H1 (cell line): Measurements from ENCODE around the gene MRPS26. TPM values are rescaled to one million over a fixed set of nuclear protein-coding genes. Genes with fewer than 3 reads are reported as not detected.

Experiments
- CTCF ChIA-PET: fragments of 300-600 bp; sonication (Branson Sonifier 250); formaldehyde crosslinking; loops from one replicate; lab custom pipeline; 2021; ENCODE audit not compliant: partially characterized antibody; lab: Charles Lee
- POLR2A ChIA-PET: fragments of 300-600 bp; sonication (Branson Sonifier 250); formaldehyde crosslinking; loops from one replicate; lab custom pipeline; 2021; ENCODE audit warnings: inconsistent platforms; ENCODE audit not compliant: partially characterized antibody; lab: Charles Lee
- DNase-seq, 2 experiments: peaks; one replicate each; pipeline versions ENCODE4 v3.0.0 to v3.0.0-alpha.2; 2010 to 2022; ENCODE audit warnings: low spot score in 2 of 2, low read depth in 1 of 2, mixed read lengths in 1 of 2
- FAIRE-seq: peaks from 2 replicates; lab custom pipeline; 2011; peaks lifted over from hg19 to GRCh38; lab: Jason Lieb, UNC
- H2AFZ ChIP-seq: 2 replicates; pipeline ENCODE4 v1.8.1; 2012; ENCODE audit warnings: low read length, inconsistent platforms
- H2AK5ac ChIP-seq: 2 replicates; pipeline ENCODE4 v1.6.1; 2013; ENCODE audit warnings: low read depth, low read length
- H2BK120ac ChIP-seq: replicated peaks from 2 replicates; pipeline ENCODE3; 2013; ENCODE audit warnings: low read depth, low read length, inconsistent platforms
- H2BK12ac ChIP-seq: 2 replicates; pipeline ENCODE4 v1.6.1; 2013; ENCODE audit warnings: low read depth, low read length
- H2BK15ac ChIP-seq: 2 replicates; pipeline ENCODE4 v1.6.1; 2013; ENCODE audit warnings: low read length
- H2BK20ac ChIP-seq: 2 replicates; pipeline ENCODE4 v1.6.1; 2013; ENCODE audit warnings: low read length
- H2BK5ac ChIP-seq: 2 replicates; pipeline ENCODE4 v1.6.1; 2013; ENCODE audit warnings: low read depth, low read length
- H3K14ac ChIP-seq: 2 replicates; pipeline ENCODE4 v1.6.1; 2013; ENCODE audit warnings: inconsistent platforms; ENCODE audit not compliant: insufficient read length
- H3K18ac ChIP-seq: 2 replicates; pipeline ENCODE4 v1.6.1; 2013; ENCODE audit warnings: low read length; ENCODE audit errors: extremely low read depth
- H3K23ac ChIP-seq: 2 replicates; pipeline ENCODE4 v1.6.1; 2013; ENCODE audit warnings: inconsistent platforms; ENCODE audit not compliant: insufficient read length
- H3K23me2 ChIP-seq: 2 replicates; pipeline ENCODE4 v1.6.1; 2013; ENCODE audit warnings: low read depth, low read length
- H3K27ac ChIP-seq: 2 replicates; pipeline ENCODE4 v1.6.1; 2011; ENCODE audit warnings: low read depth, low read length, inconsistent platforms
- H3K27me3 ChIP-seq, 4 experiments: replicated peaks in 1 of 4; 1 replicate in 1 of 4; 2 replicates in 3 of 4; pipeline versions ENCODE4 v1.6.1 to v1.8.1; 2011 to 2013; ENCODE audit warnings: low read length in 3 of 4, mild to moderate bottlenecking in 3 of 4, inconsistent platforms in 2 of 4, mixed read lengths in 2 of 4, moderate library complexity in 1 of 4; ENCODE audit not compliant: control insufficient read depth in 3 of 4, insufficient read depth in 3 of 4; ENCODE audit errors: extremely low read depth in 1 of 4
- H3K36me3 ChIP-seq, 4 experiments: 2 replicates each; pipeline versions ENCODE4 v1.6.1 to v1.8.1; 2011 to 2013; ENCODE audit warnings: mild to moderate bottlenecking in 4 of 4, low read length in 3 of 4, moderate library complexity in 2 of 4, control low read depth in 1 of 4, inconsistent platforms in 1 of 4; ENCODE audit not compliant: insufficient read depth in 4 of 4, control insufficient read depth in 2 of 4
- H3K4ac ChIP-seq: replicated peaks from 2 replicates; pipeline ENCODE3; 2013; ENCODE audit warnings: low read length, low read depth, mixed read lengths, inconsistent platforms; ENCODE audit not compliant: insufficient read length
- H3K4me1 ChIP-seq, 4 experiments: replicated peaks in 1 of 4; 1 replicate in 1 of 4; 2 replicates in 3 of 4; pipeline versions ENCODE4 v1.6.1 to v1.8.1; 2011 to 2013; ENCODE audit warnings: low read length in 3 of 4, inconsistent platforms in 2 of 4, mixed read lengths in 1 of 4; ENCODE audit not compliant: insufficient read depth in 4 of 4, control insufficient read depth in 3 of 4
- H3K4me2 ChIP-seq, 2 experiments: 2 replicates each; pipeline versions ENCODE4 v1.6.1 to v1.8.1; 2011 to 2013; ENCODE audit warnings: low read depth in 2 of 2, low read length in 2 of 2, control low read depth in 1 of 2, inconsistent platforms in 1 of 2, mild to moderate bottlenecking in 1 of 2; ENCODE audit not compliant: insufficient read depth in 1 of 2
- H3K4me3 ChIP-seq, 4 experiments: fragments of 200-600, 300-600 bp in 1 of 4; sonication (generic), shearing (Covaris generic), sonication (Bioruptor Twin) in 1 of 4; 2 replicates each; pipeline versions ENCODE4 v1.5.1 to v1.8.1; 2011 to 2016; ENCODE audit warnings: low read length in 4 of 4, low read depth in 3 of 4, control low read depth in 2 of 4, inconsistent platforms in 2 of 4, mild to moderate bottlenecking in 2 of 4, mixed read lengths in 1 of 4, moderate library complexity in 1 of 4; ENCODE audit not compliant: insufficient read depth in 2 of 4; ENCODE audit errors: extremely low read depth in 1 of 4
- H3K56ac ChIP-seq: replicated peaks from 2 replicates; pipeline ENCODE3; 2013; ENCODE audit warnings: low read depth, mild to moderate bottlenecking, mixed read lengths, low read length, inconsistent platforms; ENCODE audit not compliant: insufficient read length
- H3K79me1 ChIP-seq: 2 replicates; pipeline ENCODE4 v1.6.1; 2013; ENCODE audit warnings: low read depth, low read length, control low read depth
- H3K79me2 ChIP-seq, 2 experiments: 2 replicates each; pipeline versions ENCODE4 v1.6.1 to v1.8.1; 2012 to 2013; ENCODE audit warnings: low read length in 2 of 2, mild to moderate bottlenecking in 2 of 2, inconsistent platforms in 1 of 2; ENCODE audit not compliant: insufficient read depth in 2 of 2, control insufficient read depth in 1 of 2
- H3K9ac ChIP-seq, 4 experiments: replicated peaks in 1 of 4; 1 replicate in 1 of 4; 2 replicates in 3 of 4; pipeline versions ENCODE4 v1.6.1 to v1.8.1; 2011 to 2013; ENCODE audit warnings: low read depth in 3 of 4, low read length in 3 of 4, control low read depth in 2 of 4, mild to moderate bottlenecking in 2 of 4, moderate library complexity in 2 of 4, inconsistent platforms in 1 of 4; ENCODE audit errors: extremely low read depth in 1 of 4
- H3K9me3 ChIP-seq, 2 experiments: 2 replicates each; pipeline versions ENCODE4 v1.6.1 to v1.8.1; 2012 to 2013; ENCODE audit warnings: mild to moderate bottlenecking in 2 of 2, moderate library complexity in 2 of 2, control low read depth in 1 of 2, inconsistent platforms in 1 of 2, low read depth in 1 of 2, low read length in 1 of 2, mixed read lengths in 1 of 2; ENCODE audit not compliant: insufficient read depth in 2 of 2
- H4K20me1 ChIP-seq, 2 experiments: replicated peaks in 1 of 2; 2 replicates each; pipeline versions ENCODE3 to v1.8.1; 2011 to 2013; ENCODE audit warnings: inconsistent platforms in 2 of 2, low read length in 2 of 2, mild to moderate bottlenecking in 1 of 2; ENCODE audit not compliant: insufficient read depth in 2 of 2, control insufficient read depth in 1 of 2
- H4K5ac ChIP-seq: 2 replicates; pipeline ENCODE4 v1.6.1; 2013; ENCODE audit warnings: low read length, low read depth, mixed read lengths, inconsistent platforms; ENCODE audit not compliant: insufficient read length
- H4K8ac ChIP-seq: 2 replicates; pipeline ENCODE4 v1.8.0; 2013; ENCODE audit warnings: mild to moderate bottlenecking, moderate library complexity, low read length, inconsistent platforms; ENCODE audit not compliant: insufficient read depth; ENCODE audit errors: extremely low read depth
- H4K91ac ChIP-seq: replicated peaks from 2 replicates; pipeline ENCODE3; 2013; ENCODE audit warnings: low read length, mixed read lengths, inconsistent platforms; ENCODE audit not compliant: insufficient read length
- CREB1 ChIP-seq: IDR thresholded peaks from 2 replicates; pipeline ENCODE4 v1.6.1; 2012; ENCODE audit warnings: inconsistent platforms
- EZH2 ChIP-seq: fragments of 200-600 bp; sonication (generic); IDR thresholded peaks from 2 replicates; pipeline ENCODE4 v1.7.1; 2012; ENCODE audit warnings: low read depth, mild to moderate bottlenecking, moderate library complexity, low read length, inconsistent platforms; ENCODE audit not compliant: severe bottlenecking
- FOSL1 ChIP-seq: IDR thresholded peaks from 2 replicates; pipeline ENCODE4 v1.6.1; 2011; ENCODE audit warnings: mild to moderate bottlenecking, low read depth, low read length, moderate library complexity; ENCODE audit not compliant: insufficient read depth
- NANOG ChIP-seq: IDR thresholded peaks from 2 replicates; pipeline ENCODE4 v1.6.1; 2011; ENCODE audit warnings: low read length, low read depth, mild to moderate bottlenecking, inconsistent platforms; ENCODE audit not compliant: insufficient read depth, poor library complexity, severe bottlenecking
- RBBP5 ChIP-seq: IDR thresholded peaks from 2 replicates; pipeline ENCODE4 v1.7.1; 2012; ENCODE audit warnings: low read depth, mild to moderate bottlenecking, inconsistent platforms, low read length, moderate library complexity, borderline replicate concordance
- RNF2 ChIP-seq: fragments of 200-900, 300-1000 bp; sonication (generic); IDR thresholded peaks from 2 replicates; pipeline ENCODE4 v1.7.1; 2016; ENCODE audit warnings: borderline replicate concordance, low read depth, mild to moderate bottlenecking, antibody characterized with exemption, low read length; ENCODE audit not compliant: poor library complexity, severe bottlenecking; ENCODE audit errors: missing control alignments
- SP1 ChIP-seq: IDR thresholded peaks from 2 replicates; pipeline ENCODE4 v1.6.1; 2011; ENCODE audit warnings: low read depth, low read length
- TAF7 ChIP-seq: optimal IDR thresholded peaks from 2 replicates; pipeline ENCODE3; 2011; ENCODE audit warnings: low read depth, mild to moderate bottlenecking, inconsistent platforms, low read length, moderate library complexity, borderline replicate concordance
- TCF12 ChIP-seq: IDR thresholded peaks from 2 replicates; pipeline ENCODE4 v1.6.1; 2011; ENCODE audit warnings: low read depth, mild to moderate bottlenecking, low read length
- WGBS, 2 experiments: shearing (Covaris generic) in 1 of 2; methylation state at CpG; one replicate each; pipeline versions ENCODE4 v1.1.6 to v1.1.7; 2013 to 2015; ENCODE audit warnings: low lambda C conversion rate in 2 of 2, mixed read lengths in 2 of 2, inconsistent platforms in 1 of 2, low coverage in 1 of 2, missing lambda C conversion rate in 1 of 2; ENCODE audit not compliant: insufficient replicate concordance in 2 of 2, insufficient coverage in 1 of 2, insufficient read length in 1 of 2; ENCODE audit errors: extremely low coverage in 1 of 2, missing lambda C conversion rate in 1 of 2; 5-methylcytosine and 5-hydroxymethylcytosine counted together
- polyA plus RNA-seq, 7 experiments: library from polyadenylated mRNA; depleted of rRNA in 3 of 7; stranded (reverse) in 5 of 7; unstranded in 2 of 7; fragments of >200 nt in 5 of 7; fragments of 200-250 nt in 2 of 7; gene quantifications; 1 replicate in 5 of 7; 2 replicates in 1 of 7; 4 replicates in 1 of 7; pipeline versions ENCODE4 v1.2.1 to v1.2.3, GENCODE V29; 2011 to 2013; ENCODE audit warnings: missing spikeins in 2 of 7, mixed read lengths in 2 of 7
- total RNA-seq: library from RNA; stranded (reverse); fragmentation: NEBNext Ultra II Directional; extraction: Animal tissue kit (Norgen Biotek cat#: 25700); gene quantifications from 2 replicates; pipeline ENCODE4 v1.2.1, GENCODE V29; 2021
- TF ChIP-seq, protein P1 (sequence below): IDR thresholded peaks from 2 replicates; pipeline ENCODE4 v1.6.1; 2012; ENCODE audit warnings: inconsistent platforms
- TF ChIP-seq, protein P2 (sequence below): IDR thresholded peaks from 2 replicates; pipeline ENCODE4 v1.6.1; 2012; ENCODE audit warnings: low read length, inconsistent platforms

MRPS26 gene
- total and polyA plus RNA-seq, 2 of the 8 experiments (the other 6 are each of a cell fraction or from before 2014, with no cell fraction given) = 83.6 to 103 TPM

DNA sequence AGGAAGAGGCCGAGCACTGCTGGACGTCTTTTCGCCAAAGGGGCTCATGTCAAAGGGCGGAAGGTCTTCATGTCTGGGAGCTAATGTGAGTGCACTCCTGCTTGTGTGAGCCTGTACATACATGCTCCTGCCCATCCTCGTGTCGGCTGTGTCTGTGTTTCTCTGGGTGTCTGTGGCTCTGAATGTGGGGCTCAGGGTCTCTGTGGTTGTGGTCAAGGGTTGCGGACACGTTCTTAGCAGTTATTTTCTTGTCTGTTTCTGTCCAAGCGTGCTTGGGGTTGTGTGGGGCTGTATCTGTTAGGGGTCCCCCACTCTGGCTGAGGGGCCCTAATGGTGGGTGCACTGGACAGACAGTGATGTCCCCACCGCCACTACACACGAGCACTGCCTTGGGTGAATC, 35.8 kb downstream of the MRPS26 start:
- Histone ChIP-seq H3K23me2 (peaks cover 11% of the 10 kb centered on the region; the same call in 1 of the 2 replicates), H3K23ac (no peak overlapping the region), H3K4me2 (peak overlapping the region in 1 of 2 experiments; percentile 62; a peak in 1 of 4 replicates), H3K9me3 (no peaks in the 10 kb centered on the region), H3K4ac (no peak overlapping the region), H4K20me1 (no peaks in the 10 kb centered on the region), H4K5ac (no peak overlapping the region), H2AFZ (no peak overlapping the region), H3K79me2 (no peaks in the 10 kb centered on the region), H3K27me3 (peaks cover 27 to 43% (median 37%) of the 10 kb centered on the region in 4 experiments), H2BK120ac (no peak overlapping the region), H2AK5ac (0 out of 2 replicates have a peak overlapping the region, but pooled peaks have one; percentile 56), H2BK12ac (no peak overlapping the region), H3K27ac (no peak overlapping the region), H3K18ac (no peak overlapping the region), H3K9ac (no peak overlapping the region), H3K14ac (no peak overlapping the region), H2BK15ac (0 out of 2 replicates have a peak overlapping the region, but pooled peaks have one; percentile 65), H2BK5ac (no peak overlapping the region), H3K79me1 (no peaks in the 10 kb centered on the region), H3K4me3 (no peak overlapping the region), H2BK20ac (no peak overlapping the region), H3K36me3 (no peaks in the 10 kb centered on the region), H3K56ac (no peak overlapping the region), H4K91ac (no peak overlapping the region), H3K4me1 (peaks cover 0 to 8% (median 6%) of the 10 kb centered on the region in 4 experiments; a peak in 5 of 7 replicates), H4K8ac (no peak overlapping the region)
- 84% methylated on average over 10 of the region's 11 CpGs; no CpG with 5 or more reads in 1 of the 2 experiments for WGBS, 2 experiments
- DNase-seq (no peak), FAIRE-seq (no peak)
- ChIA-PET CTCF (no interaction called here), POLR2A (no interaction called here)
- TF ChIP-seq RNF2 = no peak
- no peak for TF ChIP-seq TAF7
- TF ChIP-seq CREB1 = no peak
- no peak for TF ChIP-seq SP1
- no peak for TF ChIP-seq RBBP5
- no peak for TF ChIP-seq NANOG
- TF ChIP-seq EZH2 = no peak
- no peak for TF ChIP-seq TCF12
- TF ChIP-seq, protein P1, sequence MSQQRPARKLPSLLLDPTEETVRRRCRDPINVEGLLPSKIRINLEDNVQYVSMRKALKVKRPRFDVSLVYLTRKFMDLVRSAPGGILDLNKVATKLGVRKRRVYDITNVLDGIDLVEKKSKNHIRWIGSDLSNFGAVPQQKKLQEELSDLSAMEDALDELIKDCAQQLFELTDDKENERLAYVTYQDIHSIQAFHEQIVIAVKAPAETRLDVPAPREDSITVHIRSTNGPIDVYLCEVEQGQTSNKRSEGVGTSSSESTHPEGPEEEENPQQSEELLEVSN = no peak
- TF ChIP-seq, protein P2, sequence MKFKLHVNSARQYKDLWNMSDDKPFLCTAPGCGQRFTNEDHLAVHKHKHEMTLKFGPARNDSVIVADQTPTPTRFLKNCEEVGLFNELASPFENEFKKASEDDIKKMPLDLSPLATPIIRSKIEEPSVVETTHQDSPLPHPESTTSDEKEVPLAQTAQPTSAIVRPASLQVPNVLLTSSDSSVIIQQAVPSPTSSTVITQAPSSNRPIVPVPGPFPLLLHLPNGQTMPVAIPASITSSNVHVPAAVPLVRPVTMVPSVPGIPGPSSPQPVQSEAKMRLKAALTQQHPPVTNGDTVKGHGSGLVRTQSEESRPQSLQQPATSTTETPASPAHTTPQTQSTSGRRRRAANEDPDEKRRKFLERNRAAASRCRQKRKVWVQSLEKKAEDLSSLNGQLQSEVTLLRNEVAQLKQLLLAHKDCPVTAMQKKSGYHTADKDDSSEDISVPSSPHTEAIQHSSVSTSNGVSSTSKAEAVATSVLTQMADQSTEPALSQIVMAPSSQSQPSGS = no peak
- TF ChIP-seq FOSL1 = no peak
